Activated CD8-positive, alpha-beta memory T cell treated with anti-CD3 and anti-CD28 coated beads, Interleukin-2, amount 50 U/mL, for 24 hours (primary cell): ENCODE data around the gene ABCA5.

Experiments
- DNase-seq: peaks from one replicate; pipeline ENCODE4 v3.0.0-alpha.2; 2020; ENCODE audit errors: extremely low read depth

Gene ABCA5

GRCh38 chr17:69327060-69327831 lies at the start of gene ABCA5:
TSS of gene ABCA5 (minus strand) at chr17:69327133. CDS start at chr17:69314415, 12,718 bp downstream.
- DNase-seq = peak; percentile 58

- no peak for DNase-seq
Observed at GRCh38 chr17:69375229-69375628, 48.3 kb upstream of the ABCA5 start.

- no peak for DNase-seq
Observed at GRCh38 chr17:69373069-69373468, 46.1 kb upstream of the ABCA5 start.

- DNase-seq = no peak
Observed at GRCh38 chr17:69367298-69367697, 40.4 kb upstream of the ABCA5 start.

GRCh38 chr17:69363488-69364210 lies 36.7 kb upstream of the ABCA5 start:
- no peak for DNase-seq

GRCh38 chr17:69361156-69361555 lies 34.2 kb upstream of the ABCA5 start:
- DNase-seq = no peak

GRCh38 chr17:69358688-69359596 lies 32.0 kb upstream of the ABCA5 start:
- no peak for DNase-seq

- no peak for DNase-seq
Observed at GRCh38 chr17:69357701-69358100, 30.8 kb upstream of the ABCA5 start.

GRCh38 chr17:69356625-69357024 lies 29.7 kb upstream of the ABCA5 start:
- no peak for DNase-seq

- DNase-seq = no peak
Observed at GRCh38 chr17:69350911-69351310, 24.0 kb upstream of the ABCA5 start.

GRCh38 chr17:69348429-69348828 lies 21.5 kb upstream of the ABCA5 start:
- DNase-seq = no peak

- DNase-seq = no peak
Observed at GRCh38 chr17:69346766-69347165, 19.8 kb upstream of the ABCA5 start.

- DNase-seq = no peak
Observed at GRCh38 chr17:69344939-69345338, 18.0 kb upstream of the ABCA5 start.

- DNase-seq = no peak
Observed at GRCh38 chr17:69342896-69343644, 16.1 kb upstream of the ABCA5 start.

- no peak for DNase-seq
Observed at GRCh38 chr17:69339937-69340336, 13.0 kb upstream of the ABCA5 start.

- no peak for DNase-seq
Observed at GRCh38 chr17:69336996-69337395, 10.1 kb upstream of the ABCA5 start.

- DNase-seq = no peak
Observed at GRCh38 chr17:69336580-69336979, 9.6 kb upstream of the ABCA5 start.

- DNase-seq = no peak
Observed at GRCh38 chr17:69335058-69335457, 8.1 kb upstream of the ABCA5 start.

- no peak for DNase-seq
Observed at GRCh38 chr17:69333561-69333960, 6.6 kb upstream of the ABCA5 start.

GRCh38 chr17:69331756-69332155 lies 4.8 kb upstream of the ABCA5 start:
- no peak for DNase-seq

GRCh38 chr17:69326377-69327059 lies 415 bp downstream of the ABCA5 start:
- no peak for DNase-seq
